AG09309 (cell line): ENCODE data around the gene ERF.

Source experiments
- DNase-seq: peaks from one replicate; pipeline ENCODE4 v3.0.0-alpha.2; 2010; ENCODE audit warnings: low read depth
- H3K4me3 ChIP-seq: 2 replicates; pipeline ENCODE4 v1.5.1; 2011; ENCODE audit warnings: mild to moderate bottlenecking, low read depth, low read length, moderate library complexity; ENCODE audit not compliant: control insufficient read depth
- CTCF ChIP-seq: IDR thresholded peaks from 2 replicates; pipeline ENCODE4 v1.5.1; 2011; ENCODE audit warnings: mild to moderate bottlenecking, low read depth, low read length, inconsistent platforms; ENCODE audit not compliant: insufficient read depth, control insufficient read depth; ENCODE audit errors: missing control alignments

ERF gene

DNA sequence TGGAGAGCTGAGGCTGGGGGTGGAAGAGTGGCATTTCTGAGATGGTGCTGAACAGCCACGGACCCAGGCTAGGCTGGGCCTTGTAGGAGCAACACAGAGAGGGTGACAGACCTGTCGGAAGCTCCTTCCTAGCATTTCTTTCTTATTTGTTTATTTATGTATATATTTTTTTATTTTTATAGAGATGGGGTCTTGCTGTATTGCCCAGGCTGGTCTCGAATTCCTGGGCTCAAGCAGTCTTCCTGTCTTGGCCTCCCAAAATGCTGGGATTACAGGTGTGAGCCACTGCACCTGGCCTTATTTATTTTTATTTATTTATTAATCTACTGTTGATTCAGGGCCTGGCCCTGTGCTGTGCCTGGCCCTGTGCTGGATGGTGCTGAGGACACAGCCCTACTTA is 20.6 kb upstream of the ERF start:
- no peak for DNase-seq
- H3K4me3 ChIP-seq: no peak overlapping the region
- TF ChIP-seq CTCF: no peak

DNA sequence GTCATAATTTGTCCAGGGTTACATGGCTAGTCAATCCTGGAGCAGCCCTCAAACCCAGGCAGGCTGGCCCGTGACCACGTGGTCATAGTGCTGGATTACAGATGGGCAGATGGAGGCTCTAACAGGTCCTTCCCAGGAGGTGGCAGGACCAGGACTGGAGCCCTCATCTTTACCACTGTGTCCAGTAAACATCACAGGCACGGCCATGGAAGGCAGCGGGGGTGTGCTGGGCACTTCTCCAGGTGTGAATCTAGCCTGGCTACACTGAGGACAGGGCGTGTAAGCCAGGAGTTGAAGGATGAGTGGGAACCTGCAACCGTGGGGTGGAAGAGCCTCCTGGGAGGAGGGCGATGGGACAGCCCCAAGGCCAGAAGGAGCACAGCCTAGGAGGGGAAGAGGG is 20.2 kb upstream of the ERF start:
- H3K4me3 ChIP-seq: no peak overlapping the region
- DNase-seq: no peak
- TF ChIP-seq CTCF: no peak

DNA sequence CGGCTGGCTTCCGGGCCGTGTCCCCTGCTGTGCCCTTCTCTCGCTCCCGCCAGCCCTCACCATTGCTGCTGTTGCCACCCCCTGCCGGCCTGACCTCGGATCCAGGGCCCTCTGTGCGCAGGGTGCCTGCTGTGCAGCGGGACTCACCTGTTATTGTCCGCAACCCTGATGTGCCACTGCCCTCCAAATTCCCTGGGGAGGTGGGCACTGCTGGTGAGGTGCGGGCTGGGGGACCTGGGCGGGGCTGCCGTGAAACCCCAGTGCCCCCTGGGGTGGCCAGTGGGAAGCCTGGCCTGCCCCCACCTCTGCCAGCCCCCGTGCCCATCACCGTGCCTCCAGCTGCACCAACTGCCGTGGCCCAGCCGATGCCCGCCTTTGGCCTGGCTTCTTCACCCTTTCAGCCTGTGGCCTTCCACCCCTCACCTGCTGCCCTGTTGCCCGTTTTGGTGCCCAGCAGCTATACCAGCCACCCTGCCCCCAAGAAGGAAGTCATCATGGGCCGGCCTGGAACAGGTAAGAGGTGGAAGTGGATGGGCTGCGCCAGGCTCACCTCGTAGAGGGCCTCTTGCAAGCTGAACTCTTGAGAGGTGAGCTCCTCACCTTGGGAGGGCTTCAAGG is 19.2 kb upstream of the ERF start:
- no peak overlapping the region for H3K4me3 ChIP-seq
- DNase-seq: no peak
- TF ChIP-seq CTCF: no peak

DNA sequence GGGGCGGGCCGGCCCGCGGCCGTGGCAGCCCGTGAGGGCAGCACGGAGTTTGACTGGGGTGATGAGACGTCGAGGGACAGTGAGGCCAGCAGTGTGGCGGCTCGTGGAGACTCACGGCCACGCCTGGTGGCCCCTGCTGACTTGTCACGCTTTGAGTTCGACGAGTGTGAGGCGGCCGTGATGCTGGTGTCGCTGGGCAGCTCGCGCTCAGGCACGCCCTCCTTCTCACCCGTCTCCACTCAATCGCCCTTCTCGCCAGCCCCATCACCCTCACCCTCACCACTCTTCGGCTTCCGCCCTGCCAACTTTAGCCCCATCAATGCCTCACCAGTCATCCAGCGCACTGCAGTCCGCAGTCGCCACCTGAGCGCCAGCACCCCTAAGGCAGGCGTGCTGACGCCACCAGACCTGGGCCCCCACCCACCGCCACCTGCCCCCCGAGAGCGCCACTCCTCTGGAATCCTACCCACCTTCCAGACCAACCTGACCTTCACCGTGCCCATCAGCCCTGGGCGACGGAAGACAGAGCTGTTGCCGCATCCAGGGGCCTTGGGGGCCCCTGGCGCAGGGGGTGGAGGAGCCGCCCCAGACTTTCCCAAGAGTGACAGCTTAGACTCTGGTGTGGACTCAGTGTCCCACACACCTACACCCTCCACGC is 18.6 kb upstream of the ERF start:
- DNase-seq: no peak
- no peak for TF ChIP-seq CTCF
- no peak overlapping the region for H3K4me3 ChIP-seq

- DNase-seq: no peak
- H3K4me3 ChIP-seq: no peak overlapping the region
- no peak for TF ChIP-seq CTCF
Measured at GRCh38 chr19:42272989-42273406, 18.1 kb upstream of the ERF start.

GRCh38 chr19:42272535-42272897 is 17.6 kb upstream of the ERF start:
- TF ChIP-seq CTCF: no peak
- DNase-seq: no peak
- no peak overlapping the region for H3K4me3 ChIP-seq
